ENCODE measurements around the gene BRWD1.
A peak's percentile ranks its signal among the peaks of the same experiment; 100 is the strongest.
"Not testable (repeated sequence)": the region's sequence is repeated elsewhere in the genome, so short reads cannot be mapped to it uniquely, and the experiment has no call there.

Gene BRWD1

DNA sequence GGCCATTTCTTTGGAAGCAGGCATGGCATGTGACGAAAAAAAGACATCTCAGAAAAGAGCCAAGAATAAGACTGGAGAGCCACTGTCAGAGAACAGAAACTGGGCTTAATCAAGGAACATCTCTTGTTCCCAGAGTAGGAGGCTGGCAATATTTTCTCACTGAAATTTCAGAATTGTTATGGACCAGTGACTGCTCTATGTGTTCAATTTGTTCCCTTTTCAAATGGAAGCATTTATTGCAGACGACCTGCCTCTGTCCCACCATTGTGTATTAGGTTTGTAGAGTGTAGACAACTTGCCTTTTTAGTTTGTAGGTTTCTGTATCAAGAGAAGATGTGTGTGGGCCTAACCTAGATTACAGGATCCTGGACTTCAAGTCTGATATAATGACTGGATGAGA is 148.9 kb downstream of the BRWD1 start:
- FAIRE-seq, result no peak

DNA sequence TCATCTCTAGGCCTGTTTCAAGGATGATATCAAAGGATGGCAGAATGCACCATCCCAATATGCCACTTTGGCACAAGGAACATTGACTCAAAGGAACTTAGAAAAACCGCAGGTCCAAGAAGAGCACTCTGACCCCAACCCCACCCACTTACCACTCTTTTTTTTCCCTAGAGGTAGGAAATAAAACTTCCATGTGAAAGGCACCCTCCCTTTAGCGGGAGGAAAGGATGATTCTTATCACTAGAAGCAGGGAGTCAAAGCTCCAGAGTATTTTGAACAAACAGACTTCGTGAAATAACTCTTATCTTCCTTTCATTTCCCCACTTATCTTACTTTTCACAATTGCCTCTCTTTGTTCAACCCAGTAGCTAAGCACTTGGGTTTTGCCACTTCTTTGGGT is 152.4 kb downstream of the BRWD1 start:
- no peak for FAIRE-seq

DNA sequence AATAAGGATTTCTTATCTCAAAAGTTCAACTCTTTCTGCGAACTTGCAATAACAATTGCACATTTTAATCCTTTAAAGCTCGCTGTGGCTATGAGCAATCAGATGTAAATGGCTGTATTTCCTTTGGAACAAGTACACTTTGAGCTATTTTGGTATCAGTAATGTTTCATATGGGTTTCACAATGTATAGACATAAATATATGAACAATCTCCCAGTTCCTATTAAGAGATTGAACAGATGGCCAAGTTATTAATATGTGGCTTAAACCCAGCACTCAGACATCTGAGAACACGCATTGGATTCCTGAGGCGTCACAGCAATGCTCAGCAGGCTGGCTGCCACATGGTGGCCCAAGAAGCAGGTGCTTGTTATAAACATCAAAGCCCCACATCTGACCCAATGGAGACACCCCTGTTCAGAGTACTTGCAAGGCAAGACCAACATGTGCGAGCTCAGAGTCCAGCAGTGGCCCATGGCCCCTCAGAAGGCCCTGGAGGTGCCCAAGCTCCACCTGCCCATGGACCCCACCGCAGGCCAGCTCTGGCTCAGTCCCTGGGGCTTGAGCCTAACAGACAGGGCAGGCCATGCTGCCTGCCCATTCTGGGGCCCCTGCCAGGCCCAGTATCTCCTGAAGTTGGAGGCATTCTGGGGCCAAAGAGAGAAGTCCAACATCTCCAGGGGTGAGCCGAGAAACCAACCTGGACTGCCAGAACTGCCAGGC is 153.9 kb downstream of the BRWD1 start:
- FAIRE-seq, result no peak

DNA sequence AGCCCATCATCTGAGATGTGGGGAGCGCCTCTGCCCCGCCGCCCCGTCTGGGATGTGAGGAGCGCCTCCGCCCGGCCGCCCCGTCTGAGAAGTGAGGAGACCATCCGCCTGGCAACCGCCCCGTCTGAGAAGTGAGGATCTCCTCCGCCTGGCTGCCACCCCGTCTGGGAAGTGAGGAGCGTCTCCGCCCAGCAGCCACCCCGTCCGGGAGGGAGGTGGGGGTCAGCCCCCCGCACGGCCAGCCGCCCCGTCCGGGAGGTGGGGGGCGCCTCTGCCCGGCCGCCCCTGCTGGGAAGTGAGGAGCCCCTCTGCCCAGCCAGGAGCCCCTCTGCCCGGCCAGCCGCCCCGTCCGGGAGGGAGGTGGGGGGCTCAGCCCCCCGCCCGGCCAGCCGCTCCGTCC is 156.2 kb downstream of the BRWD1 start:
- not testable (repeated sequence) for FAIRE-seq

DNA sequence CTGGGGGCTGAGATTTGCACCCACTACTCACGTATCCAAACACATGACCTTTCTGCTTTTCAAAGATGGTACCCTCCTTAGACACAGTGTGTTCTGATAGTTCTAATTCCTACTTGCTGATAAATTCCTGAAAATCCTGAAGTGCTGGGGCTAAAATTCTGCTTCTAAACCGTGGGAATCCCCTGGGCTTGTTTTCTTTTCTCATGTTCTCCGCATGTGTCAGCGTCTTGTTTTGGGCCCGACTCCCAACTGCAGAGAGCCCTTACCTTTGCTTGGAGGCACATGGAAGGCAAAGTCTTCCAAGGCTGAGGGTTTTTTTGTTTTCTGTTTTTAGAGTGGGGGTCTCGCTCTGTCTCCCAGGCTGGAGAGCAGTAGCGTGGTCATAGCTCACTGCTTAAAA is 157.4 kb downstream of the BRWD1 start:
- no peak for FAIRE-seq

DNA sequence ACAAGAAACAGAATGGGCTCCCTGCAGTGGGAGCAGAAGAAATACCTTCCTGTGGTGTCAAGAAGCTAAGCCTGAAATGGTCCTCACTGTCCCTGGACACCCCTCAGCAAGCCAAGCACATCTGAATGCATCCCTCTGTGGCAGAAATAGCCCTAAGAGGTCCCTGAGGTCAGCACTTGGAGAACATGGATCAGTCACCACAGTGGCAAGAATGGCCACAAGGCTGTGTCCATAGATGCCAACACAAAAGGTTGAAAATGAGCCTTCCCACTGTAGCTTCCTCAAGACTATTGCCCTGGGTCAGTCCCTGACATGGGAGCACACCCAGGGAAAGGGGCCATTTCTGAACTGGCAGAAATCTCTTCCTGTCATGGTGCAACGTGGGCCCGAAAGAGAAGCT is 157.9 kb downstream of the BRWD1 start:
- FAIRE-seq, result no peak

DNA sequence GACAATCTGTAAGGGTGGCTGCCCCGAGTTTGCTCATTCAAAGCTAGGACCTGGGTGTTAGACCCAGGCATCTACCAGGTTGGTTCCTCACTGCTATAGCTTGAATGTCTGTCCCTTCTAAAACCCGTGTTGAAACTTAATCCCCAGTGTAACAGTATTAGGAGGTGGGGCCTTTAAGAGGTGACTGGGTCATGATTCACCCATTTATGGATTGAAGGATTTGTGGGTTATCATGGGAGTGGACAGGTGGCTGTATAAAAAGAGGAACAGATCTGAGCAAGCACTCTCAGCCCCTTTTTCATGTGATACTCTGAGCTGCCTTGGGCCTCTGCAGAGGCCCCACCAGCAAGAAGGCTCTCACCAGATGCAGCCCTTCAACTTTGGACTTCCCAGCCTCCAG is 159.6 kb downstream of the BRWD1 start:
- no peak for FAIRE-seq

DNA sequence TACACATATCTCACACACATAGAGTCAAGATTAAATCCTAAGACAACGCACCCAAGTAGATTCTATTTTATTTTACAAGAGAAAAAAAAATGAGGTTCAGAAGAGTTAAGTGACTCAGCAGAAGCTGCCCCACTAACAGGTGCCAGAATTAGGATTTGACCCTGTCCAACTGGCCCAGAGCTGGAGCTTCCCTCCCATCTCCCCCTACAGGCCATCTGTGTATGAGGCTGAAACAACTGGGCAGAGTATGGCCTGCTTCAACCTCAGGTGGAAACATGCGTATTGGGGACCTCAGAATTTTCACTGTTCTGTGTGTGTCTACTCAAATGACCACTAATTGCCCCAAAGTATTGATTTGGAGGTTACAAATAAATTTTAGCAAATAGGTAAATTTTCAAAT is 160.1 kb downstream of the BRWD1 start:
- no peak for FAIRE-seq

DNA sequence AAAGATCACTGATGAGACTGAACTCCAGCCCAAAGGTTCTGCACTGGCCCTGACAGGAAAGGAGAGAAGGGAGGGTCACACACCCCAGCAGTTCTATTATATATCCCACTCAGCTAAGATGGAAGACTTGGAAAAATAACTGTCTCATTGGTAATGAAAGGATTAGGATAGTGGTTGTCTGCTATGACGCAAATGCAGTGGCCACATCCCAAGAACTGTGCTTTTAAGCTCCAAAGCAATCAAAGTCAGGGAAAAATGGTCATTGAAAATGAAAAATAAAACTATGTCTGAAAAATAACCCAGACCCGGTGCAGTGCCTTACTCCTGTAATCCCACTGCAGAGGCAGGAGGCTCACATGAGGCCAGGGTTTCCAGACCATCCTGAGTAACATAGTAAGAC is 161.2 kb downstream of the BRWD1 start:
- FAIRE-seq, result no peak

DNA sequence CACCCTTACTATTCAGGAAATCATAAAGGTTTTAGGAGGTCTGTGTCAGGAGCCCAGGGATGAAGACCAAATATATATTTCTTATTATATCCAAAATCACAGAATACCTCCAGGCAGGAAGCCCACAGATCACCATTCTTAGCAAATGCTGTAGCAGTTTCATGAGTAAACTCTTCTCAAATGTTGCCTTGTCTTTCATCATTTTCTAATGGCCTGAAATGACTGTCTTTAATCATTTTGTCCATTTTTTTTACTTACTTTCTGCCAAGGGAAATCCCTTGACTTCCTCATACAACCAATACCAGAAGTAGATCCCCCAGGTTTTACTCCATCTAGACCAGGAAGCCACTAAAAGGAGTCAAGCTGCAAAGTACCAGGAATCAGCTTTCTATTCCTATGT is 162.6 kb downstream of the BRWD1 start:
- FAIRE-seq, result no peak

DNA sequence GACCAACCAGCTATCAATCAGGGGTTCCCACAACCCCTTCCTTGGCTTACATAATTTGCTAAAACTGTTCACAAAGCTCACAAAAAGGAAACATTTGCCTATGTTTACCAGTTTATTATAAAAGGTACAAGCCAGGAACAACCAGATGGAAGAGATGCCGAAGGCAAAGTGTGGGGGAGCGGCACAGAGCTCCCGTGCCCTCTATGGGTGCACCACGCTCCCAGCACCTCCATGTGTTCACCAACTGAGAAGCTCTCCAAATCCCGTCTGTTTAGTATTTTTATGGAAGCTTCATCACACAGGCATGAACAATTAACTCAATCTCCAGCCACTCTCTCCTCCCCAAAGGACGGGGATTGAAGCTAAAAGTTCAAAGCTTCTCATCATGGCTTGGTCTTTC is 163.1 kb downstream of the BRWD1 start:
- no peak for FAIRE-seq

DNA sequence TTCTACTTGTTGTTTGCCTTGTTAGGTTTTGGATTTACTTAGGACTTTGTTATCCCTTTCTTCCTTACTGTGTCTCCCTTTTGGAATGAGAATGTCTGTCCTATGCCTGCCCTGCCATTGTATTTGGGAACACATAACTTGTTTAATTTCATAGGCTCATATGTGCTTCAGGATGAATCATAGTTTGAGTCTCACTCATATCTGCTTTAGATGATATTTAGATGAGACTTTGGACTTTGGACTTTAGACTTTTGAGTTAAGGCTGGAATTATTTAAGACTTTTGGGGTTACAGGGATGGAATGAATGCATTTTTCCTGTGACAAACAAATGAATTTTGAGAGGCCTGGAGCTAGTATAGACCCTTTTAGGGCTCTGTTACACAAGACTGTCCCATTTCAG is 163.6 kb downstream of the BRWD1 start:
- FAIRE-seq, result no peak

DNA sequence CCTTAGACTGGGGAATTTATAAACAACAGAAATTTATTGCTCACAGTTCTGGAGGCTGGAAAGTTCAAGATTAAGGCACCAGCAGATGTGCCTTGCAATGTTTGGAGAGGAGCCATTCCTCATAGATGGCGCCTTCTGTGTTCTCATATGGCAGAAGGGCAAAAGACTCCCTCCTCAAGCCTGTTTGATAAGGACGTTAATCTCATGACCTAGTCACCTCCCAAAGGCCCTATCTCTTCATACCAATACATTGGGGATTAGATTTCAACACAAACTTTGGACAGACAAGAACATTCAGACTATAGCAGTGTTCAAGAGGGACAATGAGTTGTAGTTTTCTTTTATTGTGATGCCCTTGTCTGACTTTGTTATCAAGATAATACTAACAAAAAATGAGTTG is 164.5 kb downstream of the BRWD1 start:
- FAIRE-seq, result no peak

DNA sequence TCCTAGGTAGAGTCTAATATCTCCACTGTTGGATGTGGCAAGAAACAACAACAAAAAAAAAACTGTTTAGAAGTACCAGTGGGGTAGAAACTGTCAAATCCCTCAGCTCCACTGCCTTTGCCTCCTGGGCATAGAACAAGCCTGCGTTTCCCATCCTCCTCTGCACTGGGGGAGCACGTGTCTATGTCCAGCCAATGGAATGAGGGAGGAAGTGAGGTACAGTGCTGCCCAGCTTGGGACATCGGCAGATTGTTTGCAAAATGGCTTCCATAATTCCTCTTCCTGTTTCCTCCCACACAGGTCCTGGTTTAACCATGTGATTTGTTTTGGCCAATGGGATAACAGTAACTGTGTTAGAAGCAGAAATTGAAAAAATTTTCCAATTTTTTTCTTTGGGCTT is 169.2 kb downstream of the BRWD1 start:
- FAIRE-seq, result no peak

DNA sequence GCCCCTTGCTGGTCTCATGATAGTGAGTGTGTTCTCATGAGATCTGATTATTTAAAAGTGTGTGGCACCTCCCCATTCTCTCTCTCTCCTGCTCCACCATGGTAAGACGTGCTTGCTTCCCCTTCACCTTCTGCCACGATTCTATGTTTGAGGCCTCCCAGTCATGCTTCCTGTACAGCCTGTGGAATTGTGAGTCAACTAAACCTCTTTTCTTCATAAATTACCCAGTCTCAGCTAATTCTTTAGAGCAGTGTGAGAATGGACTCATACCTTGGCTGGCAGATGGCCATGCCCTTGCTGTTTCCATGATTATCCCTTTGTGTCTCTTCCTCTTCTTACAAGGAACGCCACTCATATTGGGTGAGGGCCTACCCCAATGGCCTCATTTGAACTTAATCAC is 170.5 kb downstream of the BRWD1 start:
- FAIRE-seq, result no peak

DNA sequence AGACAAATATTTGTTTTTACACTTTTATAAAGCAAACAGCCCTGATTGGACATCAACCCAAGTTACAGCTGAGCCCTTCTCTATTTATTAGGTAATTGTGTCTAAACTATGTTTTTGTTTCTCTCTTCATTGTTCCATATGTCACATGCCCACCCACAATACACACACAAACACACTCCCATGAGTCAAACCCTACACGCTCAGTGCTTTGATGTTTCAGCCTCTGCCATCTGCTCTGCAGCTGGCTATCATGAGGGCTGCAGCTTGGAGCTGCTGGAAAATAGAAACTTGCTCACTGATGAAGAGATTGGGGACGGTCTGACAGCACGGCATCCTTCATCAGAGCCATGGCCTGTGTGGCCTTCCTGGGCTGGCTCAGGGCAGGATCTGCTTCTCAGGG is 171.9 kb downstream of the BRWD1 start:
- FAIRE-seq, result peak; percentile 91

DNA sequence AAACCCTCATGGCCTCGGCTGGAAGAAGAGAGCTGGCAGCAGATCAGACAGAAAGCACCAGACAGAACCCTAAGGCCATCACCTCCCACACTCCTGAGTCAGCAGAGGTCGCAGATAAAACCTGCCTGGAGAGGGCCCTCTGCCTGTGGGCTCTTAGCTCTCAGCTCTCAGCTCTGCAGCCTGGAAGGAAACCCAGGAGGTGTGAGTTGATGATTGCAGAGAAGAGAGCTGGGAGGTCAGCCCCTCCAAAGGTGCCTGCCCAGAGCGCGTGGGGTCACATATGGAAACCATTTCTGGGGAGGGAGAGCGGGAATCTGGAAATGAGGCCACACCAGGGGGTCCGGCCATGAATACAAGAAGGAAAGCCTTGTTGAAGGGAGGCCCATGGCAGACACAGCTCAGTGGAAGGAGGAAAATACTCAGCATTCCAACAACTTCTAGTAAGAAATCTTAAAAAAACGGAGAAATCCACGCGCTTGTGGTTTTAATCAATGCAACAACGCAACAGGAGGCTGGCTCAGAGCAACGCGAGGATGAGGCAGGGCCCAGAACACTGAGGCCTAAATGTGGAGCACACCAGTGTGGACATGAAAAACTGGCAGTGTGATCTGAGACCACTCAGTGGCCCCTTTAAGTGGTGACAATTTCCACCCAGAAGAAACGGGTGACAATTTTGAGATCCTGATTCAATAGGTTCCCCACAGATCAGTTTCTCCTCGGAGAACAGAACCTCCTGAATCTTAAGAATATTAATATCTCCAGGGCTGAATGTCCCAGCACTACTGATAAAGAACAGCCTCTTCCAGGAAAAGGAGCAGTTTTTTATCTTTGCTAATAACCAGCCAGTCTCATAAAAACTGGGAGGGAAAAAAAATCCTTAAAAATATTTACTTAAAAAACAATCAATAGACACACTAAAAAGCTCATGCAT is 175.9 kb downstream of the BRWD1 start:
- no peak for FAIRE-seq

DNA sequence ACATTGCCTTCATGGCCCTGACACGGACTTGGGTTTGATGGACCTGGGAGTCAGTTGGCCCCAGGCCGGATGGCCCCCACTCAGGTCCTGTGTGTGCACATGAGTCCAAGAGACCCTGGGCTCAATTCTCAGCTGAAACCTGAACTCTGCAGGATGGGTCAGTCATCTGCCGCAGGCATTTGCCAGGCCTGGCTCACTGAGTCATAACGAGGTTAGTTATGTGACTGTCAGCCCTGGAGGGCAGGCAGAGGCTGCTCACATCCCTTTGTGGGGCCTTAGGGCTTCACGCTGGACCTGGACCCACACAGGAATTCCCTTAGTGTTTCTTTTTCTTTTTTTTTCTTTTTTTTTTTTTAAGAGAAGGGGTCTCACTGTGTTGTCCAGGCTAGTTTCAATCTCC is 176.7 kb downstream of the BRWD1 start:
- FAIRE-seq, result no peak

DNA sequence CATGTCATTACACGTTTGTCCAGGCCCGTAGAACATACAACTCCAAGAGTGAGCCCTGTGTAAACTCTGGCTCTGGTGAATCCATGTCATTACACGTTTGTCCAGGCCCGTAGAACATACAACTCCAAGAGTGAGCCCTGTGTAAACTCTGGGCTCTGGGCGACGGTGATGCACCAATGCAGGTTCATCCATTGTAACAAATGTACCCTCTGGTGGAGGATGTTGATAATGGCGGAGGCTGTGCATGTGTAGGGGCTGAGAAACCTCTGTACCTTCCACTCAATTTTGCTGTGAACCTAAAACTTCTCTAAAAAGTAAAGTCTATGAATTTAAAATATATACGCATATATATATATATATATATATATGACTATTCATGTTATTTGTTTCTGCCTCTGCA is 177.3 kb downstream of the BRWD1 start:
- FAIRE-seq, result not testable (repeated sequence)

DNA sequence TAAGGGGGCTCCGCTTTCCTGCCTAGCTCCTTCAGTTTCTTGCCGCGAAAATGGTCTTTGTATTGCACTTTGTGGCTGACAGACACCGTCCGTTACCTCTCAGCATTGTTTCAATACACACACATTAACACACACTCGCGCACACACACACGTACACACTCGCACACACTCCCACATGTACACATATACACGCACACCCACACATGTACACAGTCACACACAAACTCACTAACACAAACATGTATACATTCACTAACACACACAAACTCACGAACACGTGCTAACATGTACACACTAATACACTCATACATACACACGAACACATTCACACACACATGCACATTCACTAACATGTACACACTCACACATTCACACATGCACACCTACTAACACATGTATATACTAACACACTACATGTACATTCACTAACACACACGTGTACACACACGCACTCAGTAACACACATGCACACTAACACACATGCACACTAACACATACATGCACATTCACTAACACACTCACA is 179.1 kb downstream of the BRWD1 start:
- FAIRE-seq, result no peak

All from endometrium (tissue), 2 donors.